ENCODE data around the gene SMURF1.

Gene SMURF1

GRCh38 chr7:99002827-99003212 is 141.1 kb downstream of the SMURF1 start:
- no peak overlapping the region for H3K27ac ChIP-seq
- no peak for TF ChIP-seq ZFX (IDR thresholded peaks at IDR 0.05; ENCODE audit: borderline replicate concordance)
- TF ChIP-seq CTCF (IDR thresholded peaks at IDR 0.05), result no peak

- no peak for TF ChIP-seq CTCF (IDR thresholded peaks at IDR 0.05)
- TF ChIP-seq ZFX (IDR thresholded peaks at IDR 0.05; ENCODE audit: borderline replicate concordance), result no peak
- no peak overlapping the region for H3K27ac ChIP-seq
Observed at GRCh38 chr7:99002148-99002826, 141.6 kb downstream of the SMURF1 start.

- TF ChIP-seq ZFX (IDR thresholded peaks at IDR 0.05; ENCODE audit: borderline replicate concordance) (no peak), CTCF (IDR thresholded peaks at IDR 0.05) (no peak)
- no peak overlapping the region for H3K27ac ChIP-seq
Observed at GRCh38 chr7:99001482-99002147, 142.3 kb downstream of the SMURF1 start.

- no peak overlapping the region for H3K27ac ChIP-seq
- TF ChIP-seq ZFX (IDR thresholded peaks at IDR 0.05; ENCODE audit: borderline replicate concordance) (no peak), CTCF (IDR thresholded peaks at IDR 0.05) (no peak)
Observed at GRCh38 chr7:99000904-99001465, 142.9 kb downstream of the SMURF1 start.

GRCh38 chr7:99000196-99000903 is 143.6 kb downstream of the SMURF1 start:
- no peak for TF ChIP-seq ZFX (IDR thresholded peaks at IDR 0.05; ENCODE audit: borderline replicate concordance)
- TF ChIP-seq CTCF (IDR thresholded peaks at IDR 0.05), result no peak
- no peak overlapping the region for H3K27ac ChIP-seq

- H3K27ac ChIP-seq, result no peak overlapping the region
Observed at GRCh38 chr7:98998821-98999725, 144.8 kb downstream of the SMURF1 start.

More at GRCh38 chr7:98998821-98999725, 144.8 kb downstream of the SMURF1 start:
- TF ChIP-seq ZFX (IDR thresholded peaks at IDR 0.05; ENCODE audit: borderline replicate concordance) (no peak), CTCF (IDR thresholded peaks at IDR 0.05) (no peak)
